BE2C (cell line): Measurements from ENCODE around the gene C9orf85.

Source experiments
- DNase-seq: peaks from one replicate; pipeline ENCODE4 v3.0.0-alpha.2; 2020
- H3K27me3 ChIP-seq: fragments of 250-450 bp; sonication (Bioruptor Pico); 2 replicates; pipeline ENCODE4 v1.5.1; 2020; ENCODE audit warnings: mild to moderate bottlenecking
- H3K36me3 ChIP-seq: fragments of 250-450 bp; sonication (Bioruptor Pico); 2 replicates; pipeline ENCODE4 v1.5.1; 2020; ENCODE audit warnings: mild to moderate bottlenecking
- H3K4me1 ChIP-seq: fragments of 250-450 bp; sonication (Bioruptor Pico); 2 replicates; pipeline ENCODE4 v1.5.1; 2020
- H3K4me3 ChIP-seq: 2 replicates; pipeline ENCODE4 v1.5.1; 2011; ENCODE audit warnings: low read depth, low read length
- H3K9me3 ChIP-seq: fragments of 250-450 bp; sonication (Bioruptor Pico); 2 replicates; pipeline ENCODE4 v1.5.1; 2020
- TF ChIP-seq, protein P1 (sequence below): IDR thresholded peaks from 2 replicates; pipeline ENCODE4 v1.5.1; 2012; ENCODE audit warnings: mild to moderate bottlenecking, low read depth, low read length

C9orf85 gene

DNA sequence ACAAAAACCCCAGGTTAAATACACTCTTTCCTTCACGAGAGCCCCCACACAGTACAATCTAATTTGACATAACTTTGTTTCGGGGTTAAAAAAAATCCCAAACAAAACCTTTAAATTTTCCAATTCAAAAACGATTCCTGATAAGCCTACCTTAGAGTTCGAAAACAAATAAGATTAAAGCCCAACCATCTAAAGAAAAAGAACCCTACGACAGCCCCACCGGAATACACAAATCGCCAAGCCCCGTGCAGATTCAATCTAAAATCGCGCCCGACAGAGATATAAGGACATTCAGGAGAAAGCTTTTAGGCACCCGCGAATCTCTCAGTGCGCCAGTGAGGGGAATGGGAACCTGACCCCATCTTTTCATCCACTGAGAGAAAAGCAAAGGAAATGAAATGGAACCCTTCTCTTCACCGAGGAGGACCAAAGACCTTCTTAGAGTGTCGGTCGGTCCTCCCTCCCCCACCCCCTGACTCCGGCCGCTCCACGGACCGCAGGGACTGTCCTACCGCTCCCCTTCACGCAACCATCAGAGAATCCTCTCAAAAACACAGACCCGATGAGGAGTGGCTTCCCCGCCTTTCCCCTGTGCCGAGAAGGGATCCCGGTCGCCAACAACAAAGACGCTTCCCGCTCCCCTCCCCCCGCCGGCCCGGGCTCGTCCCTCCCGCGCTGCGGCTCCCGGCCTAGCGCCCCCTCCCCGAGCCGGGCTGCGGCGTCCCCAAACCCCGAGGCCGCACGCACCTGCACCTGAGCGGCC lies 1.4 kb upstream of the C9orf85 start:
- peak overlapping the region; percentile 97 for H3K4me3 ChIP-seq
- H3K36me3 ChIP-seq, result peaks cover 4% of the 10 kb centered on the region
- TF ChIP-seq, protein P1, sequence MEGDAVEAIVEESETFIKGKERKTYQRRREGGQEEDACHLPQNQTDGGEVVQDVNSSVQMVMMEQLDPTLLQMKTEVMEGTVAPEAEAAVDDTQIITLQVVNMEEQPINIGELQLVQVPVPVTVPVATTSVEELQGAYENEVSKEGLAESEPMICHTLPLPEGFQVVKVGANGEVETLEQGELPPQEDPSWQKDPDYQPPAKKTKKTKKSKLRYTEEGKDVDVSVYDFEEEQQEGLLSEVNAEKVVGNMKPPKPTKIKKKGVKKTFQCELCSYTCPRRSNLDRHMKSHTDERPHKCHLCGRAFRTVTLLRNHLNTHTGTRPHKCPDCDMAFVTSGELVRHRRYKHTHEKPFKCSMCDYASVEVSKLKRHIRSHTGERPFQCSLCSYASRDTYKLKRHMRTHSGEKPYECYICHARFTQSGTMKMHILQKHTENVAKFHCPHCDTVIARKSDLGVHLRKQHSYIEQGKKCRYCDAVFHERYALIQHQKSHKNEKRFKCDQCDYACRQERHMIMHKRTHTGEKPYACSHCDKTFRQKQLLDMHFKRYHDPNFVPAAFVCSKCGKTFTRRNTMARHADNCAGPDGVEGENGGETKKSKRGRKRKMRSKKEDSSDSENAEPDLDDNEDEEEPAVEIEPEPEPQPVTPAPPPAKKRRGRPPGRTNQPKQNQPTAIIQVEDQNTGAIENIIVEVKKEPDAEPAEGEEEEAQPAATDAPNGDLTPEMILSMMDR, result no peak
- H3K9me3 ChIP-seq, result no peaks in the 10 kb centered on the region
- no peaks in the 10 kb centered on the region for H3K27me3 ChIP-seq
- no peaks in the 10 kb centered on the region for H3K4me1 ChIP-seq
- peak; percentile 73 for DNase-seq

DNA sequence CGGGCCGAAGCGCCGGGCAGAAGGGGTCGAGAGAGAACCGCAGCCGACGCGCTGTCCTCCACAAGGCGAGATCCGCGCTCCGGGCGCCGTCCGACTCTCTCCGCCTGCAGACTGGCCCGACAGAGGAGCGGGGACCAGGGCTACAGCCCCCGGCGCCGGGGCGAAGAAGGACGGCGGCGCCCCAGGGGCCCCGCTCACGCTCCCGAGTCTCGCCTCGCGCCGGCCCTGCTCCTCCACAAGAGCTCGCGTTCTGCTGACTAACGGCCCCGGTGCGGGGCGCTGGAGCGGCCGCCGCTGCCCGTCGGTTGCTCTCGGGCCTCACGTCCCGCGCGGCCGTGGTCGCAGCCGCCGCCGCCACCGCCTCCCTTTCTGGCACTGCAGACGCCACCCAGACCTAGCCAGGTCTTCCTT lies 784 bp upstream of the C9orf85 start:
- H3K4me1 ChIP-seq, result no peaks in the 10 kb centered on the region
- TF ChIP-seq, protein P1, result no peak
- H3K4me3 ChIP-seq, result peak overlapping the region; percentile 97
- H3K27me3 ChIP-seq, result no peaks in the 10 kb centered on the region
- DNase-seq, result no peak
- peaks cover 4% of the 10 kb centered on the region for H3K36me3 ChIP-seq
- H3K9me3 ChIP-seq, result no peaks in the 10 kb centered on the region

DNA sequence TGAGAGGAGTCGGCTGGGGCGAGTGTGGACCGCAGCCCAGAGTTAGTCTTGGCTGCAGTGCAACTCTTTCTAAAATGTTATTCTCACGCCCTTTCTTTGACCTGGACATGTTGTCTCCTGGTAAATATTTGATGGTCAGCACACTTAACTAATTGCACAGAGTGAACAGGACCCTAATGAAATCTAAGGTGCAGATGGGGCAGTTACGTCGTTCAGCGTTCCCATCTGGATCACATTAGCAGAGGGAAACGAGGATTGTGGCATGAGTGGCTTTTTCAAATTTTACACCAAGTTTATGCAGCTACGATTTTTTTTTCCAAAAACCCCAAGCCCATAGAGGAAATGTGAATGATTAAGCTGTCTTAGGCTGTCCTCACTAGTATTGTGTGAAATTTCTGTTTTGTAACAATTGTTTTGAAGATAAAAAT lies 483 bp downstream of the C9orf85 start:
- H3K36me3 ChIP-seq, result no peaks in the 10 kb centered on the region; the same call in 1 of the 2 replicates
- TF ChIP-seq, protein P1, result no peak
- no peaks in the 10 kb centered on the region for H3K27me3 ChIP-seq
- H3K9me3 ChIP-seq, result no peaks in the 10 kb centered on the region
- H3K4me1 ChIP-seq, result no peaks in the 10 kb centered on the region
- peak overlapping the region; percentile 97 for H3K4me3 ChIP-seq
- no peak for DNase-seq

DNA sequence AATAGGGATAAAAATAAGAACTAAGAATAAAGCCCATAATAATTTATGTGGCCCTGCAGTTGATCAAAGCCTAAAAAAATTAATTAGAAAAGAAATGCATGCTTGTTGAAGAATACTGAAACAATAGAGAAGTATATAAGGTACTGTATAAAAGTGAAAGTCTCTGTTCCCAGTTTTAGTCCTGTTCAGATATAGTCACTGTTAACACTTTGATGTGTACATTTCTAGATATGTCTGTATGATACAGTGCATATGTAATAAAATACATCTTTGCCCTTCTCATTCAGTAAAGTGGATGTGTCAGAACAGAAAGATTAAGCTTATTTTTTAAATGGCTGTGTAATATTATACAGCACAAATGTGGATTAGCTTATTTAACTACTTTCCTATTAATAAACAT lies 4.1 kb downstream of the C9orf85 start:
- Histone ChIP-seq H3K4me1 (no peaks in the 10 kb centered on the region), H3K36me3 (no peaks in the 10 kb centered on the region), H3K27me3 (no peaks in the 10 kb centered on the region), H3K4me3 (no peak overlapping the region), H3K9me3 (no peaks in the 10 kb centered on the region)
- TF ChIP-seq, protein P1, result no peak
- DNase-seq, result no peak

DNA sequence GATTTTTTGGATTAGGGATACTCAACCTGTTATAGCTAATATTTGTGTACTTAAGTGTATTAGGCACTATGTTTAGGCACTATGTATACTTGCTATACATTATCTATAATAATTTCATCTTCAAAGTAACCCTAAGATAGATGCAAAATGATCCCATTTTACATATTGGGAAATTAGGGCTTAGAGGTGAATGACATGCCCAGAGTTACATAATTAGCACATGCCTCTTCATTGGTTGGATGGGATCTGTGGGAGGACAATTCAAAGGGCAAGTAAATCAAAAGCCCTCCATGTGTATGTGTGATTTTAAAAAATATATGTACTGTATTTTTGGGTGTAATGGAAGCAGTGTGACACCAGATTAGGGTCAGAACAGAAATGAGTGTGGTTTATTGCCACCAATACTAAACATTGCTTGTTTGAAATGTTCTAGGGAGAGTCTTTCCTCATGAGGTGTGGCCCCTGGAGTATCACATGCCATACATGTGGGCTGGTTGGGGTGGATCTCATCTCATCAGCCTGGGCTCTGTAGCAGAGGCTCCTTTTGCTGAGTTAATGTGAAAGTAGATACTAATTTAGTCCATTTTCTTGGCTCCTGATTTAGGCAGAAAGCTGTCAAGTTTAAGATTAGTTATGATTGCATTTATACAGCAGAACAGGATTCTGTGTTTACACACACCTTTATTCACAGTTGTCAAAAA lies 5.5 kb downstream of the C9orf85 start:
- Histone ChIP-seq H3K36me3 (no peaks in the 10 kb centered on the region), H3K9me3 (no peaks in the 10 kb centered on the region), H3K4me1 (no peaks in the 10 kb centered on the region), H3K27me3 (no peaks in the 10 kb centered on the region), H3K4me3 (no peak overlapping the region)
- DNase-seq, result no peak
- TF ChIP-seq, protein P1, result no peak

DNA sequence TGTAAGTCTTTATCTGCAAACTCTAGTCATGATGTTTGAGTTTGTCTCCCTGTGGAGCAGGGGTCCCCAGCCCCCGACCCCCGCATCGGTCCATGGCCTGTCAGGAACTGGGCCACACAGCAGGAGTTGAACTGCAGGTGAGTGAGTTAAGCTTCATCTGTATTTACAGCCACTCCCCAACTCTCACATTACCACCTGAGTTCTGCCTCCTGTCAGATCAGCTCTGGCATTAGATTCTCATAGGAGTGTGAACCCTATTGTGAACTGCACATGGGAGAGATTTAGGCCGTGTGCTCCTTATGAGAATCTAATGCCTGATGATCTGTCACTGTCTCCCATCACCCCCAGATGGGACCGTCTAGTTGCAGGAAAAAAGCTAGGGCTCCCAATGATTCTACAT lies 7.0 kb downstream of the C9orf85 start:
- Histone ChIP-seq H3K4me1 (no peaks in the 10 kb centered on the region), H3K9me3 (no peaks in the 10 kb centered on the region), H3K4me3 (no peak overlapping the region), H3K36me3 (no peaks in the 10 kb centered on the region), H3K27me3 (no peaks in the 10 kb centered on the region)
- TF ChIP-seq, protein P1, result no peak
- no peak for DNase-seq
